CD14-positive monocyte (primary cell): ENCODE results near the gene CAMK4. TPM values are rescaled to one million over a fixed set of nuclear protein-coding genes. Genes with fewer than 3 reads are reported as not detected.

Source experiments
- DNase-seq, 3 donors: peaks; one replicate each; pipeline ENCODE4 v3.0.0-alpha.2; 2011 to 2022
- H2AFZ ChIP-seq: 2 replicates; pipeline ENCODE4 v1.6.0; 2012; ENCODE audit warnings: mild to moderate bottlenecking, low read depth, low read length, inconsistent platforms; ENCODE audit not compliant: insufficient read depth, poor library complexity, severe bottlenecking
- H3K27ac ChIP-seq, 2 donors: 1 replicate in 1 of 2; 2 replicates in 1 of 2; pipeline ENCODE4 v1.5.1; 2012 to 2013; ENCODE audit warnings: low read length in 2 of 2, control low read depth in 1 of 2, inconsistent platforms in 1 of 2, low read depth in 1 of 2, mild to moderate bottlenecking in 1 of 2
- H3K27me3 ChIP-seq, 2 donors: one replicate each; pipeline versions ENCODE4 v1.6.0 to v1.6.1; 2011 to 2013; ENCODE audit warnings: low read length in 2 of 2; ENCODE audit not compliant: control insufficient read depth in 2 of 2, insufficient read depth in 2 of 2
- H3K36me3 ChIP-seq, 2 donors: replicated peaks in 1 of 2; 1 replicate in 1 of 2; 2 replicates in 1 of 2; pipeline versions ENCODE4 v1.5.1 to v1.6.1; 2012 to 2013; ENCODE audit warnings: low read length in 2 of 2, control low read depth in 1 of 2, inconsistent platforms in 1 of 2, mild to moderate bottlenecking in 1 of 2; ENCODE audit not compliant: insufficient read depth in 2 of 2, control insufficient read depth in 1 of 2
- H3K4me1 ChIP-seq, 2 donors: 1 replicate in 1 of 2; 2 replicates in 1 of 2; pipeline versions ENCODE4 v1.5.1 to v1.6.1; 2012 to 2013; ENCODE audit warnings: low read length in 2 of 2, control low read depth in 1 of 2, inconsistent platforms in 1 of 2, mild to moderate bottlenecking in 1 of 2, moderate library complexity in 1 of 2; ENCODE audit not compliant: insufficient read depth in 2 of 2, control insufficient read depth in 1 of 2
- H3K4me2 ChIP-seq: replicated peaks from 2 replicates; pipeline ENCODE3; 2012; ENCODE audit warnings: low read length, moderate library complexity, mild to moderate bottlenecking; ENCODE audit not compliant: poor library complexity, severe bottlenecking; ENCODE audit errors: extremely low read depth
- H3K4me3 ChIP-seq, 3 experiments: fragments of 200-600 bp in 1 of 3; sonication (generic) in 1 of 3; replicated peaks in 1 of 3; 1 replicate in 2 of 3; 2 replicates in 1 of 3; pipeline ENCODE4 v1.5.1; 2011 to 2013; ENCODE audit warnings: low read length in 3 of 3, mild to moderate bottlenecking in 3 of 3, control low read depth in 2 of 3, low read depth in 2 of 3, inconsistent platforms in 1 of 3, moderate library complexity in 1 of 3
- H3K79me2 ChIP-seq: 2 replicates; pipeline ENCODE4 v1.6.0; 2012; ENCODE audit warnings: mild to moderate bottlenecking, control low read depth, inconsistent platforms, low read length, moderate library complexity; ENCODE audit not compliant: insufficient read depth
- H3K9ac ChIP-seq: 2 replicates; pipeline ENCODE4 v1.6.0; 2017; ENCODE audit warnings: low read length, mild to moderate bottlenecking; ENCODE audit not compliant: insufficient read depth, poor library complexity, severe bottlenecking
- H3K9me3 ChIP-seq, 2 donors: replicated peaks in 1 of 2; 1 replicate in 1 of 2; 2 replicates in 1 of 2; pipeline versions ENCODE4 v1.5.1 to v1.6.1; 2012 to 2013; ENCODE audit warnings: low read length in 2 of 2, control low read depth in 1 of 2; ENCODE audit not compliant: control insufficient read depth in 1 of 2, insufficient read depth in 1 of 2
- H4K20me1 ChIP-seq: 2 replicates; pipeline ENCODE4 v1.6.0; 2012; ENCODE audit warnings: mild to moderate bottlenecking, low read length, control low read depth, moderate library complexity; ENCODE audit not compliant: insufficient read depth
- H3K27ac Mint-ChIP-seq, 7 donors: one replicate each; pipeline ENCODE4 v1.8.0; 2020; ENCODE audit warnings: mild to moderate bottlenecking in 7 of 7, mixed read lengths in 7 of 7, moderate library complexity in 6 of 7, inconsistent platforms in 2 of 7
- H3K27me3 Mint-ChIP-seq, 3 donors: one replicate each; pipeline ENCODE4 v1.8.0; 2021 to 2022; ENCODE audit warnings: low read depth in 3 of 3, mild to moderate bottlenecking in 3 of 3, mixed read lengths in 3 of 3, moderate library complexity in 3 of 3, inconsistent platforms in 1 of 3
- H3K36me3 Mint-ChIP-seq, 2 donors: one replicate each; pipeline ENCODE4 v1.8.0; 2020; ENCODE audit warnings: mixed read lengths in 2 of 2, inconsistent platforms in 1 of 2, mild to moderate bottlenecking in 1 of 2
- H3K4me1 Mint-ChIP-seq: one replicate; pipeline ENCODE4 v1.8.0; 2020; ENCODE audit warnings: mild to moderate bottlenecking, mixed read lengths
- H3K4me3 Mint-ChIP-seq, 2 donors: one replicate each; pipeline ENCODE4 v1.8.0; 2020; ENCODE audit warnings: mild to moderate bottlenecking in 2 of 2, mixed read lengths in 2 of 2, moderate library complexity in 1 of 2
- H3K9me3 Mint-ChIP-seq, 7 donors: one replicate each; pipeline ENCODE4 v1.8.0; 2020 to 2022; ENCODE audit warnings: mixed read lengths in 7 of 7, mild to moderate bottlenecking in 6 of 7, moderate library complexity in 6 of 7, inconsistent platforms in 2 of 7
- WGBS: methylation state at CpG from one replicate; pipeline ENCODE4 v1.1.5; 2013; ENCODE audit warnings: missing lambda C conversion rate; ENCODE audit not compliant: insufficient coverage; 5-methylcytosine and 5-hydroxymethylcytosine counted together
- intact Hi-C, 2 donors: fragments of 100-400 bp; cut with micrococcal nuclease; formaldehyde crosslinking; loops; one replicate each; pipeline versions ENCODE4 v1.15.0 to v1.15.1; 2023
- polyA plus RNA-seq, 3 donors: library from polyadenylated mRNA; depleted of rRNA in 1 of 3; unstranded in 2 of 3; stranded (reverse) in 1 of 3; fragments of 300-500 nt in 2 of 3; fragments of >200 nt in 1 of 3; fragmentation: Illumina TruSeq in 2 of 3; gene quantifications; 1 replicate in 2 of 3; 2 replicates in 1 of 3; pipeline ENCODE4 v1.2.3, GENCODE V29; 2012 to 2021
- TF ChIP-seq, protein P1 (sequence below): fragments of 200-600 bp; IDR thresholded peaks from one replicate; pipeline ENCODE4 v1.8.0; 2022; ENCODE audit warnings: antibody characterized with exemption, mild to moderate bottlenecking

The CAMK4 gene
- polyA plus RNA-seq, 3 donors = 0.24 to 0.28 TPM; not detected in 1

DNA sequence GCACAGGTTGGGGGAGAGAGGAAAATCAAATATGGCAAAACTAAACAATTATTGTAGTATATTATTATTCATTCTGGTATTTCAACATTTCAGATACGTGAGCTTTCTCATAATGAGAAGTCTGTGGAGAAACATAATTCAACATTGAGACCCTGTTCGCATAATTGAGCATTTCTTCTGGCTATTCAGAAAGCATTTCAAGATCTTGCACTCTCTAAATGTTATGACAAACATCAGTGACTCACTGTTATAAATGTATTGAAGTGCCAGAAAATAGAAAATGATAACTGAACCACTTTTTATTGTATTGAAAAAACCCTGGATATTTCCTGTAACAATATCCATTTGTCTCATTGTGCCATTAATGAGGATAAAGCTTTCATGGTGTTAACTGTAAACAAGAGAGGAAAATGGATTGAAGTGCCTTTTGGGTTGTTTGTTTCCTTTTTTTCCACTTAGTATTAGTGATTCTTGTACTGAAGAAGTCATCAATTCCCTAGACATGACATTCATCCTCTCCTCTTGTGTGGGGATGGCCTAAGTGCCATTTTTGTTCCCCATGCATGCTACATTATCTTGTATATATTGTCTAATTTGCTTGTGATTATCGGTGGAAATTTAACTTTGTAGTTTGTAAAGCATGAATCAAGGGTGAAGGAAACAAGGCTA lies 124.6 kb downstream of the CAMK4 start:
- no peaks in the 10 kb centered on the region for H3K4me1 Mint-ChIP-seq
- Histone ChIP-seq H3K4me3 (no peak overlapping the region), H3K27ac (no peak overlapping the region), H2AFZ (no peak overlapping the region), H3K79me2 (no peaks in the 10 kb centered on the region), H3K27me3 (no peaks in the 10 kb centered on the region), H4K20me1 (no peaks in the 10 kb centered on the region), H3K4me2 (no peak overlapping the region), H3K9ac (no peak overlapping the region), H3K4me1 (no peaks in the 10 kb centered on the region), H3K36me3 (no peaks in the 10 kb centered on the region), H3K9me3 (no peaks in the 10 kb centered on the region)
- H3K9me3 Mint-ChIP-seq = no peaks in the 10 kb centered on the region
- TF ChIP-seq, protein P1, sequence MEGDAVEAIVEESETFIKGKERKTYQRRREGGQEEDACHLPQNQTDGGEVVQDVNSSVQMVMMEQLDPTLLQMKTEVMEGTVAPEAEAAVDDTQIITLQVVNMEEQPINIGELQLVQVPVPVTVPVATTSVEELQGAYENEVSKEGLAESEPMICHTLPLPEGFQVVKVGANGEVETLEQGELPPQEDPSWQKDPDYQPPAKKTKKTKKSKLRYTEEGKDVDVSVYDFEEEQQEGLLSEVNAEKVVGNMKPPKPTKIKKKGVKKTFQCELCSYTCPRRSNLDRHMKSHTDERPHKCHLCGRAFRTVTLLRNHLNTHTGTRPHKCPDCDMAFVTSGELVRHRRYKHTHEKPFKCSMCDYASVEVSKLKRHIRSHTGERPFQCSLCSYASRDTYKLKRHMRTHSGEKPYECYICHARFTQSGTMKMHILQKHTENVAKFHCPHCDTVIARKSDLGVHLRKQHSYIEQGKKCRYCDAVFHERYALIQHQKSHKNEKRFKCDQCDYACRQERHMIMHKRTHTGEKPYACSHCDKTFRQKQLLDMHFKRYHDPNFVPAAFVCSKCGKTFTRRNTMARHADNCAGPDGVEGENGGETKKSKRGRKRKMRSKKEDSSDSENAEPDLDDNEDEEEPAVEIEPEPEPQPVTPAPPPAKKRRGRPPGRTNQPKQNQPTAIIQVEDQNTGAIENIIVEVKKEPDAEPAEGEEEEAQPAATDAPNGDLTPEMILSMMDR = no peak
- WGBS = no CpG with 5 or more reads among the region's 3 CpGs
- intact Hi-C loops = no loop called here
- H3K36me3 Mint-ChIP-seq = no peaks in the 10 kb centered on the region
- DNase-seq = no peak
- peaks cover 0 to 3% (median 0%) of the 10 kb centered on the region in 3 donors for H3K27me3 Mint-ChIP-seq
- no peak overlapping the region for H3K27ac Mint-ChIP-seq
- no peak overlapping the region for H3K4me3 Mint-ChIP-seq

- no peak for DNase-seq
- Histone ChIP-seq H3K36me3 (no peaks in the 10 kb centered on the region), H3K4me2 (no peak overlapping the region), H3K79me2 (no peaks in the 10 kb centered on the region), H4K20me1 (no peaks in the 10 kb centered on the region), H3K27me3 (no peaks in the 10 kb centered on the region), H3K9me3 (no peaks in the 10 kb centered on the region), H3K4me1 (no peaks in the 10 kb centered on the region), H3K27ac (no peak overlapping the region), H3K9ac (no peak overlapping the region), H3K4me3 (no peak overlapping the region), H2AFZ (no peak overlapping the region)
- intact Hi-C loops = no loop called here
- no peak overlapping the region for H3K4me3 Mint-ChIP-seq
- H3K9me3 Mint-ChIP-seq = no peaks in the 10 kb centered on the region
- no peaks in the 10 kb centered on the region for H3K36me3 Mint-ChIP-seq
- no CpG with 5 or more reads among the region's 1 CpG for WGBS
- H3K27ac Mint-ChIP-seq = no peak overlapping the region
- TF ChIP-seq, protein P1 = no peak
- no peaks in the 10 kb centered on the region for H3K4me1 Mint-ChIP-seq
- peaks cover 0 to 3% (median 0%) of the 10 kb centered on the region in 3 donors for H3K27me3 Mint-ChIP-seq
Measured at GRCh38 chr5:111349429-111349828, 125.2 kb downstream of the CAMK4 start.
